Activated CD8-positive, alpha-beta memory T cell treated with anti-CD3 and anti-CD28 coated beads for 1 hour (primary cell): Measurements from ENCODE around the gene CA14.
"Not testable (repeated sequence)": the region's sequence is repeated elsewhere in the genome, so short reads cannot be mapped to it uniquely, and the experiment has no call there.

ENCODE experiments used
- DNase-seq, 2 donors: peaks; one replicate each; pipeline ENCODE4 v3.0.0-alpha.2; 2020; ENCODE audit warnings: low read depth in 1 of 2; ENCODE audit errors: extremely low read depth in 1 of 2

CA14 gene

GRCh38 chr1:150280138-150280707 is 22.6 kb downstream of the CA14 start:
- DNase-seq: no peak

- DNase-seq: peak in 1 of 2 donors; percentile 29
Observed at GRCh38 chr1:150281221-150281757, 23.7 kb downstream of the CA14 start.

GRCh38 chr1:150281758-150282557 is 24.4 kb downstream of the CA14 start, which contains the start of gene CIART:
Gene CIART (plus strand): TSS chr1:150282554. CDS start chr1:150283268, 714 bp downstream.
- DNase-seq: peak; percentile 43 to 56

- DNase-seq: no peak
Observed at GRCh38 chr1:150282558-150282958, 25.0 kb downstream of the CA14 start.

GRCh38 chr1:150283260-150283659 is 25.7 kb downstream of the CA14 start:
- no peak for DNase-seq

- no peak for DNase-seq
Observed at GRCh38 chr1:150288382-150288781, 30.8 kb downstream of the CA14 start.

- DNase-seq: no peak
Observed at GRCh38 chr1:150288822-150289221, 31.2 kb downstream of the CA14 start.

GRCh38 chr1:150293433-150294253 is 36.1 kb downstream of the CA14 start, which contains the start of gene MRPS21:
Gene MRPS21 (plus strand): TSS chr1:150293861. CDS start chr1:150294367, 506 bp downstream.
- DNase-seq: peak; percentile 65

GRCh38 chr1:150295476-150295875 is 37.9 kb downstream of the CA14 start:
- no peak for DNase-seq

GRCh38 chr1:150299716-150300115 is 42.1 kb downstream of the CA14 start:
- DNase-seq: no peak

- DNase-seq: no peak
Observed at GRCh38 chr1:150302338-150302737, 44.8 kb downstream of the CA14 start.

GRCh38 chr1:150302902-150303301 is 45.3 kb downstream of the CA14 start:
- DNase-seq: no peak

- DNase-seq: not testable (repeated sequence)
Observed at GRCh38 chr1:150308585-150308984, 51.0 kb downstream of the CA14 start.

- no peak for DNase-seq
Observed at GRCh38 chr1:150309758-150310508, 52.4 kb downstream of the CA14 start.

- DNase-seq: no peak
Observed at GRCh38 chr1:150311762-150312161, 54.2 kb downstream of the CA14 start.
